ENCODE results near the gene ARAP3. TPM values are rescaled to one million over a fixed set of nuclear protein-coding genes. Genes with fewer than 3 reads are reported as not detected.

The ARAP3 gene
- total and polyA plus RNA-seq, 2 donors (not counting 1 experiment from before 2014, with no cell fraction given): 0.34 to 3.7 TPM

GRCh38 chr5:141685591-141685990 is 3.6 kb upstream of the ARAP3 start:
- no peak for TF ChIP-seq EZH2 (IDR thresholded peaks at IDR 0.05; ENCODE audit: borderline replicate concordance, insufficient read depth, low read depth, low read length, poor library complexity, severe bottlenecking)
- TF ChIP-seq CTCF (IDR thresholded peaks at IDR 0.05): no peak
- CTCF ChIA-PET: no interaction called here
- Mint-ChIP-seq H3K4me1 (peaks cover 20% of the 10 kb centered on the region), H3K27ac (no peak overlapping the region), H3K4me3 (no peak overlapping the region), H3K27me3 (peaks cover 23% of the 10 kb centered on the region), H3K9me3 (ENCODE audit: insufficient read depth) (no peaks in the 10 kb centered on the region)
- H2AFZ ChIP-seq (ENCODE audit: insufficient read depth, low read depth, low read length, poor library complexity, severe bottlenecking): no peak overlapping the region
- intact Hi-C loops (cut with micrococcal nuclease): no loop called here
- no peaks in the 10 kb centered on the region for H3K9me3 ChIP-seq (ENCODE audit: control extremely low read depth in 1 of 3, control insufficient read depth in 2 of 3, insufficient read depth in 1 of 3, low read length in 2 of 3)
- H3K79me2 ChIP-seq (ENCODE audit: control insufficient read depth, insufficient read depth, low read length): no peaks in the 10 kb centered on the region
- no peaks in the 10 kb centered on the region for H4K20me1 ChIP-seq (ENCODE audit: control insufficient read depth, insufficient read depth, low read length, poor library complexity, severe bottlenecking)
- no peak overlapping the region for H3K27ac ChIP-seq (ENCODE audit: low read length in 2 of 2)
- peaks cover 20 to 23% of the 10 kb centered on the region in 2 donors for H3K4me1 ChIP-seq (ENCODE audit: control insufficient read depth in 2 of 2, insufficient read depth in 2 of 2, low read length in 2 of 2)
- POLR2A ChIA-PET: no interaction called here
- no peak overlapping the region for H3K4me2 ChIP-seq (replicated peaks; ENCODE audit: low read depth, low read length, poor library complexity, severe bottlenecking)
- no peak for ATAC-seq (ENCODE audit: low read depth)
- no peak for DNase-seq
- no peak overlapping the region for H3K9ac ChIP-seq (ENCODE audit: low read length)
- H3K27me3 ChIP-seq (replicated peaks in 1 of 4; ENCODE audit: control extremely low read depth in 1 of 4, control insufficient read depth in 3 of 4, insufficient read depth in 4 of 4, low read length in 3 of 4): peaks cover 0 to 31% (median 1%) of the 10 kb centered on the region in 4 experiments
- 86% methylated on average over 1 of the region's 1 CpG for WGBS (ENCODE audit: insufficient coverage)
- H3K36me3 ChIP-seq (replicated peaks in 1 of 2; ENCODE audit: control extremely low read depth in 1 of 2, control insufficient read depth in 1 of 2, extremely low read depth in 1 of 2, insufficient read depth in 2 of 2, low read length in 1 of 2): no peaks in the 10 kb centered on the region
- no peak overlapping the region for H3K4me3 ChIP-seq (ENCODE audit: control extremely low read depth in 1 of 5, extremely low read depth in 1 of 5, insufficient read depth in 1 of 5, low read depth in 2 of 5, low read length in 4 of 5)

DNA sequence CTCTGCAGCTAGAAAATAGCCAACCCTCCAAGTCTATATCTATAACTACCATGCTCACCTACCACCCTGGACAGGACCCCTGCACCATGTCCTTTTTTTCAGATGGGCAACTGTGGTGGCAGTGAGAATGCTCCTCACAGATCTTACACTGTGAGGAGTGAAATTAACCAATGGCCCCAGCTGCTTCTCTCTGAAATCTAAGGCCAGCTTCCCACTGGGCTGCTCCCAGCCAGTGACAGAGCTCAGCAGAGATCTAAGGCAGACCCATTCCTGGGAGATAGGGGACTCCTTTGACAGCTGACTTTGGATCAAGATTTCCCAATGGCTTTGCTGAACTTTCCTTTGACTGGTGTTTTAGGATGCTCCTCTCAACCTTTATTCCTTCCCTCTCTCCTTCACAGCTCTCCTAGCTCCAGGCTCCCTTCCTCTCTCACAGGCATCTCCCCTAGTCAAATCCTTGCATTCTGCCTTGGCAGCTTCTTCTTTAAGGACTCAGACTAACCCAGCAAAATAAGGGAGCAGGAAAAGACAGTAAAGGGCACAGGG is 1.6 kb upstream of the ARAP3 start:
- Histone ChIP-seq H3K79me2 (ENCODE audit: control insufficient read depth, insufficient read depth, low read length) (no peaks in the 10 kb centered on the region), H3K4me1 (ENCODE audit: control insufficient read depth in 2 of 2, insufficient read depth in 2 of 2, low read length in 2 of 2) (peaks cover 20 to 23% of the 10 kb centered on the region in 2 donors), H3K27ac (ENCODE audit: low read length in 2 of 2) (no peak overlapping the region), H3K27me3 (replicated peaks in 1 of 4; ENCODE audit: control extremely low read depth in 1 of 4, control insufficient read depth in 3 of 4, insufficient read depth in 4 of 4, low read length in 3 of 4) (peaks cover 0 to 28% (median under 1%) of the 10 kb centered on the region in 4 experiments), H3K4me2 (replicated peaks; ENCODE audit: low read depth, low read length, poor library complexity, severe bottlenecking) (peak overlapping the region; percentile 97), H4K20me1 (ENCODE audit: control insufficient read depth, insufficient read depth, low read length, poor library complexity, severe bottlenecking) (no peaks in the 10 kb centered on the region), H3K9me3 (ENCODE audit: control extremely low read depth in 1 of 3, control insufficient read depth in 2 of 3, insufficient read depth in 1 of 3, low read length in 2 of 3) (no peaks in the 10 kb centered on the region), H2AFZ (ENCODE audit: insufficient read depth, low read depth, low read length, poor library complexity, severe bottlenecking) (no peak overlapping the region), H3K9ac (ENCODE audit: low read length) (no peak overlapping the region), H3K4me3 (ENCODE audit: control extremely low read depth in 1 of 5, extremely low read depth in 1 of 5, insufficient read depth in 1 of 5, low read depth in 2 of 5, low read length in 4 of 5) (no peak overlapping the region), H3K36me3 (replicated peaks in 1 of 2; ENCODE audit: control extremely low read depth in 1 of 2, control insufficient read depth in 1 of 2, extremely low read depth in 1 of 2, insufficient read depth in 2 of 2, low read length in 1 of 2) (no peaks in the 10 kb centered on the region)
- no peak overlapping the region for H3K4me3 Mint-ChIP-seq
- peak overlapping the region; percentile 65 for H3K27ac Mint-ChIP-seq
- ATAC-seq (ENCODE audit: low read depth): no peak
- H3K4me1 Mint-ChIP-seq: peaks cover 20% of the 10 kb centered on the region
- H3K27me3 Mint-ChIP-seq: peaks cover 11% of the 10 kb centered on the region
- TF ChIP-seq CTCF (IDR thresholded peaks at IDR 0.05): no peak
- TF ChIP-seq EZH2 (IDR thresholded peaks at IDR 0.05; ENCODE audit: borderline replicate concordance, insufficient read depth, low read depth, low read length, poor library complexity, severe bottlenecking): no peak
- no peak for DNase-seq
- intact Hi-C loops (cut with micrococcal nuclease): loop anchor here (2.0 kb wide), 1 partner anchor 1087 kb away; the partner anchor contains the start of gene ARHGAP26
- no peaks in the 10 kb centered on the region for H3K9me3 Mint-ChIP-seq (ENCODE audit: insufficient read depth)
- ChIA-PET CTCF (interaction anchor here (0.6 to 2.3 kb wide), 13 partner anchors 9 to 329 kb away, joined by 3 to 31 read pairs (median 4); partner anchors contain the start of genes DELE1, GNPDA1, PCDH1 and RNF14), POLR2A (interaction anchor here (0.6 to 1.9 kb wide), 7 partner anchors 10 to 243 kb away, joined by 3 to 5 read pairs (median 3); partner anchors contain the start of genes HDAC3 and RELL2)

Measured in B cell (primary cell).